Lower lobe of right lung (tissue), 2 donors: Measurements from ENCODE around the gene MMP23B. TPM values are rescaled to one million over a fixed set of nuclear protein-coding genes. Genes with fewer than 3 reads are reported as not detected.
"Not testable (repeated sequence)": the region's sequence is repeated elsewhere in the genome, so short reads cannot be mapped to it uniquely, and the experiment has no call there.

Source experiments
- ATAC-seq, 2 donors: fragments of 200-7000 bp; cut with Tn5 transposase; one replicate each; pipeline ENCODE4 v1.9.1; 2020 to 2022; ENCODE audit warnings: mild to moderate bottlenecking in 2 of 2, moderate library complexity in 2 of 2
- DNase-seq: peaks from one replicate; pipeline ENCODE4 v3.0.0-alpha.2; 2020
- H3K27ac ChIP-seq: fragments of 200-600 bp; one replicate; pipeline ENCODE4 v1.8.0; 2022
- H3K27me3 ChIP-seq: fragments of 200-600 bp; one replicate; pipeline ENCODE4 v1.8.0; 2022; ENCODE audit warnings: low read depth
- H3K36me3 ChIP-seq: fragments of 200-600 bp; one replicate; pipeline ENCODE4 v1.8.0; 2022; ENCODE audit warnings: mild to moderate bottlenecking
- H3K4me1 ChIP-seq: fragments of 200-600 bp; one replicate; pipeline ENCODE4 v1.8.0; 2022
- H3K4me3 ChIP-seq: fragments of 200-600 bp; one replicate; pipeline ENCODE4 v1.8.0; 2022; ENCODE audit warnings: mild to moderate bottlenecking
- H3K9me3 ChIP-seq: fragments of 200-600 bp; one replicate; pipeline ENCODE4 v1.8.0; 2022
- intact Hi-C: fragments of 100-400 bp; cut with DNase I; formaldehyde crosslinking; loops from one replicate; pipeline ENCODE4 v1.11.0; 2022
- total RNA-seq: library from RNA; stranded (reverse); fragmentation: NEBNext Ultra II Directional; extraction: Animal tissue kit (Norgen Biotek cat#: 25700); gene quantifications from one replicate; pipeline ENCODE4 v1.2.1, GENCODE V29; 2021
- TF ChIP-seq, protein P1 (sequence below): fragments of 200-600 bp; IDR thresholded peaks from one replicate; pipeline ENCODE4 v1.8.0; 2022; ENCODE audit warnings: antibody characterized with exemption, mild to moderate bottlenecking
- donor health status: DM: no; HTN: yes; CAD: no; lungs with severe emphysema.

Gene MMP23B
- total RNA-seq, 1 donor from 2014 or later = 27.2 TPM

DNA sequence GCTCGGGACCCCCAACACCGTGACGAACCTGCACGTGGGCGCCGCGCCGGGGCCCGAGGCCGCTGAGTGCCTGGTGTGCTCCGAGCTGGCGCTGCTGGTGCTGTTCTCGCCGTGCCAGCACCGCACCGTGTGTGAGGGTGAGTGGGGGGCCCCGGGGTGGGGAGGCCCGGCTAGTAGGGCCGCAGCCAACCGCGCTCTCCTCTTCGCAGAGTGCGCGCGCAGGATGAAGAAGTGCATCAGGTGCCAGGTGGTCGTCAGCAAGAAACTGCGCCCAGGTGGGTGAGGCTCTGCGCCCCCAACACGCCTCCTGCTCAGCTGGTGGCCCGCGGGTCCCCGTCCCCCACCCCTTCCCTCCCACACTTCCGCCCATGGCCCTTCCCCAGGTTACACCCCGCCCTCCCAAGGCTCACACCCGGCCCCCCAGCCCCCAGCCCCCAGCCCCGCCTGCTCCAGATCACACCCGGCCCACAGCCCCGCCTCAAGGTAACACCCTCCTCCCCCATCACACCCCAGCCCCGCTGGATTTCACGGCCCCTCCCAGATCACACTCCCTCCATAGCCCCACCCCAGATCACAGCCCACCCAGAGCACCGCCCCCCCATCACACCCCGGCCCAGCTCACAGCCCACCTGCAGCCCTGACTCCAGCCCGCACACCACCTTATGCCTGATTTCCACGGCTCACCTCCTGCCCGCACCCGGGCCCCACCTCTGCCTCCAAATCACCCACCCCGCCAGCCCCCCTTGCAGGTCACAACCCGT is 2.4 kb upstream of the MMP23B start:
- Histone ChIP-seq H3K4me1 (peaks cover 15% of the 10 kb centered on the region), H3K9me3 (no peaks in the 10 kb centered on the region), H3K36me3 (peaks cover 14% of the 10 kb centered on the region), H3K27me3 (peaks cover 21% of the 10 kb centered on the region), H3K4me3 (peak overlapping the region; percentile 41), H3K27ac (peak overlapping the region; percentile 18)
- intact Hi-C loops = no loop called here
- ATAC-seq = peak; percentile 18 to 37
- DNase-seq = peak; percentile 49
- TF ChIP-seq, protein P1, sequence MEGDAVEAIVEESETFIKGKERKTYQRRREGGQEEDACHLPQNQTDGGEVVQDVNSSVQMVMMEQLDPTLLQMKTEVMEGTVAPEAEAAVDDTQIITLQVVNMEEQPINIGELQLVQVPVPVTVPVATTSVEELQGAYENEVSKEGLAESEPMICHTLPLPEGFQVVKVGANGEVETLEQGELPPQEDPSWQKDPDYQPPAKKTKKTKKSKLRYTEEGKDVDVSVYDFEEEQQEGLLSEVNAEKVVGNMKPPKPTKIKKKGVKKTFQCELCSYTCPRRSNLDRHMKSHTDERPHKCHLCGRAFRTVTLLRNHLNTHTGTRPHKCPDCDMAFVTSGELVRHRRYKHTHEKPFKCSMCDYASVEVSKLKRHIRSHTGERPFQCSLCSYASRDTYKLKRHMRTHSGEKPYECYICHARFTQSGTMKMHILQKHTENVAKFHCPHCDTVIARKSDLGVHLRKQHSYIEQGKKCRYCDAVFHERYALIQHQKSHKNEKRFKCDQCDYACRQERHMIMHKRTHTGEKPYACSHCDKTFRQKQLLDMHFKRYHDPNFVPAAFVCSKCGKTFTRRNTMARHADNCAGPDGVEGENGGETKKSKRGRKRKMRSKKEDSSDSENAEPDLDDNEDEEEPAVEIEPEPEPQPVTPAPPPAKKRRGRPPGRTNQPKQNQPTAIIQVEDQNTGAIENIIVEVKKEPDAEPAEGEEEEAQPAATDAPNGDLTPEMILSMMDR = no peak

DNA sequence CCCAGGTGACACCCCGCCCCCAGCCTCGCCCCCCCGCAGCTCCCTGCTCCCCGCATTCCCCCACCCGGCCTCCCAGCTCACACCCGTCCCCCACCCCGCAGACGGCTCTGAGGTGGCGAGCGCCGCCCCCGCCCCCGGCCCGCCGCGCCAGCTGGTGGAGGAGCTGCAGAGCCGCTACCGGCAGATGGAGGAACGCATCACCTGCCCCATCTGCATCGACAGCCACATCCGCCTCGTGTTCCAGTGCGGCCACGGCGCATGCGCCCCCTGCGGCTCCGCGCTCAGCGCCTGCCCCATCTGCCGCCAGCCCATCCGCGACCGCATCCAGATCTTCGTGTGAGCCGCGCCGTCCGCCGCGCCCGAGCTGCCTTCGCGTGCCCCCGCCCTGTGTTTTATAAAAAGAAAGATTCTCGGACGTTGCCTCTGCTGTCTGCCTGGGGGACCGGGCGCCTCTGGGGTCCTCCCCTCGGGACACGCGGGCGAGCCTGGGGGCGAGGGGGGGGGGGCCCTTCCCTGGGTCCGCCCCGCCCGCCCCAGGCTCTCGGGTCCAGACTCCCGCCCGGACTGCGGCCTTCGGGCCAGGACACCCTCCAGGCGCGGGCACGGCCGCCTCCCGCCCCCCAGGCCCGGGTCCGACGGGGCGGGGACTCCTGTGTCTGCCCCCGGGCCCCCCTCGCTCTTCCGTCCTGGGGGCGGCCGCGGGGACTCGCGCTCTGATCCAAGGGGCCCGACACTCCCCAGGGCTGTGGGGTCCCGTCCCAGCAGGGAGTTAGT is 1.6 kb upstream of the MMP23B start:
- peaks cover 15% of the 10 kb centered on the region for H3K4me1 ChIP-seq
- peak overlapping the region; percentile 84 for H3K27ac ChIP-seq
- intact Hi-C loops = no loop called here
- peak overlapping the region; percentile 42 for H3K4me3 ChIP-seq
- H3K27me3 ChIP-seq = peaks cover 21% of the 10 kb centered on the region
- TF ChIP-seq, protein P1 = no peak
- no peaks in the 10 kb centered on the region for H3K9me3 ChIP-seq
- peak; percentile 40 to 57 for ATAC-seq
- peak; percentile 79 for DNase-seq
- peaks cover 14% of the 10 kb centered on the region for H3K36me3 ChIP-seq

DNA sequence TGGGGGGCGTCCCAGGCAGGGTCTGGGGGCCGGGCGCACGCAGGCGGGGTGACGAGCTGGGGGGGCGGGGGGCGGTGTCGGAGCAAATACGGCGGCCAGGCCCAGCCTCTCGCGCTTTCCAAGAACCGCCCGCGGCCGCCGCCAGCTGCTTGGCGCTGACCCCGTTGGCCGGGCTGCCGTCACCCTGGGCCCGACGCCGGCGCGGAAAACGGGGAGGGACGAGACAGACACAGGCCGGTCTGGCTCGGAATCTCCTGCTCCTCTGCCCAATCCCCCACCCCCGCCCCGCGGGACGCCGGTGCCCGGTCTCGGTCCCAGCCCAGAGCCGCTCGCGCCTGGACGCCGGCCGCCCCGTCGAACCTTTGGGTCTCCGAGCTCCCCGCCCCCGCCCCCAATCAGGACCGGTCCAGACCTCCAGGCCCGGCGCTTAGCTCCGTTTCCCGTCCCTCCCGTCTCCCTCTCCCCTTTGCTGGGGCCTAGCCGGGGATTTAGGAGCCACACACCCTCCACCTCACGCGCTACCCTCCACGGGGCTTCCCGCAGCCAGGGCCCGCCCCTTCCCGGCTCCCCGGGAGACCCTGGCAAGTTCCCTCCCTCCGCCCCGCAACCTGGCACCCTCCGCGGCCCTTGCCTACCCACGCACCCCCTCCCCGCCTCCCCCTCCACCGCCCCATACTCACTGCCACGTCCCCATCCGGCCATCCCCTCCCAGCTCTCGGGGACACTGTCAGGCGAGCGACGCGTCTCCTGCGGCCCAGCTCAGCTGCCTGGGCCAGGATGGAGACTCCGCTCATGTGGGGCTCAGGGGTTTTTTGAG is 800 bp upstream of the MMP23B start:
- H3K27me3 ChIP-seq = peaks cover 21% of the 10 kb centered on the region
- TF ChIP-seq, protein P1 = no peak
- DNase-seq (peak; percentile 57), ATAC-seq (peak; percentile 20 to 28)
- no peaks in the 10 kb centered on the region for H3K9me3 ChIP-seq
- H3K4me3 ChIP-seq = peak overlapping the region; percentile 42
- H3K4me1 ChIP-seq = peaks cover 15% of the 10 kb centered on the region
- intact Hi-C loops = no loop called here
- H3K27ac ChIP-seq = peak overlapping the region; percentile 84
- peaks cover 14% of the 10 kb centered on the region for H3K36me3 ChIP-seq

DNA sequence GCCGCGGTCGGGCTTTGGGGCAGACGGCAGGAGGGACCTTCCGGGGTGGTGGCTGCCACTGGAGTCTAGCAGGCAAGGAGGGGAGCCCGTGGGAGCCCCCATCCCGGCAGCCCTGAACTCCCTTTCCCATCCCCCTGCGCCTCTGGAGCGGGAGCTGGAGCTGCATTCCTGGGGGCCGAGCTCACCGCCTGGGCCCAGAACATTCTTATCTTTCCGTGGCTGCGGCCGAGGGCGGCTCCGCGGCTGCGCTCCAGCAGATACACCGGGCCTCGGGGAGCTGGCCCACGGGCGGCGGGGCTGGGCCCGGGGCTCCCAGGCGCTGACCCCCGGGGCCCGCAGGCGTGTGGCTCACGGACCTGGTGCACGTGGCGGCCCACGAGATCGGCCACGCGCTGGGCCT is 1.4 kb downstream of the MMP23B start:
- H3K4me3 ChIP-seq, H3K9me3 ChIP-seq, DNase-seq, intact Hi-C loops, H3K27ac ChIP-seq: not testable (repeated sequence)
- peaks cover 21% of the 10 kb centered on the region for H3K27me3 ChIP-seq
- peaks cover 16% of the 10 kb centered on the region for H3K36me3 ChIP-seq
- peak in 1 of 2 donors; percentile 55 for ATAC-seq
- peaks cover 15% of the 10 kb centered on the region for H3K4me1 ChIP-seq

DNA sequence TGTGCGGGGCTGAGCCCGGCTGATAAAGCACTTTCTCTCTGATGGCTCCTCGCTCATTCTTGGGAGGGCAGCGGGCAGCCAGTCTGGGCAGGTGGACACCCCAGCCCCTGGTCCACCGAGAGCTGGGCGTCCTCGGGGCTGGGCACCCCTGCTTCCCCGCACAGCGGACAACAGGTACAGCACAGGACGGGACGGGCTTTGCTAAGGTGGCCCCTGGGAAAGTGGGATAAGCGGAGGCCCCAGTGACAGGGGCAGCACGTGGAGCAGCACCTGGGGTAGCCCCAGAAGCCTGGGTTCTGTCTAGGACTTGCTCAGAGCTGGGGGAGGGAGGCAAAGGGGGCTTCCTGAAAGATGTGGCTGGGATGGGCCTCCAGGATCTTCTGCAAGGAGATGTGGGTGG is 2.6 kb downstream of the MMP23B start:
- ATAC-seq, intact Hi-C loops, H3K27ac ChIP-seq, H3K4me3 ChIP-seq, H3K9me3 ChIP-seq: not testable (repeated sequence)
- H3K27me3 ChIP-seq = peaks cover 21% of the 10 kb centered on the region
- H3K36me3 ChIP-seq = peaks cover 16% of the 10 kb centered on the region
- peak; percentile 35 for DNase-seq
- H3K4me1 ChIP-seq = peaks cover 15% of the 10 kb centered on the region

DNA sequence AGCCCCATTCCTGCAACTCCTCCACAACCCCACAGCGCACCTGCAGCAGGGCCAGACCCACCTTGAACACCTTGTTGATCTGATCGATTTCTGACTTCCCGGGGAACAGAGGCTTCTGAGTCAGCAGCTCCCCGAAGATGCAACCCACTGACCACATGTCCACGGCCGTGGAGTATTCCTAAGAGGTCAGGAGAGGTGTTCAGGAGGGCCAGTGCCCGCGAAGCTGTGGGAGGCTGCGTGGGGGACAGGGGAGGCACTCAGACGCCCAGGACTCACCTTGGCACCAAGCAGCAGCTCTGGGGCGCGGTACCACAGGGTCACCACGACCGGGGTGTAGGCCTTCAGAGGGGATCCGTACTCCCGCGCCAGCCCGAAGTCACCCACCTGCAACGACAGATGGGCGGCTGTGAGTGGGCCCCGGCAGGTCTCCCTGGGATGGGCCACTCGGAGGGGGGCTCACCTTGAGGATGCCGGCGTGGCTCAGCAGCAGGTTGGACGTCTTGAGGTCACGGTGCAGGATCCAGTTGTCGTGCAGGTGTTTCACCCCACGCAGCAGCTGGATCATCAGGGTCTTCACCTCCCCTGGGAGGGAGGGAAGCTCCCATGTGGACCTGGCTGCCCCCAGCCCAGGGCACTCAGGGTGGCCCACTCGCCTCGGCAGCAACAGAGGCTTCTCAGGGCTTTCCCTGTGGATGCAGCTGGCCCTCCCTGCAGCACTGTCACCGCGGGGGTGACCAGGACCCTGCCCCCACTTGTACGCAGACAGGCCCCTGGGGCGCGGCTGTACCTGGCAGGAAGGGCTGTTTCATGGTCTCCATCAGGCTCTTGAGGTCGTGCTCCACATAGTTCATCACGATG is 4.9 kb downstream of the MMP23B start:
- ATAC-seq, H3K27me3 ChIP-seq, H3K9me3 ChIP-seq, H3K27ac ChIP-seq, H3K4me3 ChIP-seq, intact Hi-C loops, H3K4me1 ChIP-seq: not testable (repeated sequence)
- H3K36me3 ChIP-seq = peaks cover 19% of the 10 kb centered on the region
- peak; percentile 40 for DNase-seq

DNA sequence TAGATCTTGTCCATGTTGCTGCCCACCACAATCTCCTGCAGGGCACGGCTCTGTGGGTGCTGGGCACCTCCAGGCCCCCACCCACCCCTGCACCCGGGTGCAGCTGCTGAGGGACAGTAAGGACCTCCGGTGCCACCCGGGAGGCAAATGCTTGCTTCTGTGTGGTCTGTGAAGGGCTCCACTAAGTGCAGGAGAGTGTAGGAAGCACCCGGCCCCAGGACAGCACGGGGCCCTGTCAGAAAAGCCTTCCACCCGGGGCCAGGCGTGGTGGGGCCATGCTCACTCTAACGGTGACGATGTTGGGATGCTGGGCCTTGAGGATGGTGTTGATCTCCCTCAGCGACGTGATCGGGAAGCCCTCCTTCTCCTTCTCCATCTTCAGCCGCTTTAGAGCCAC is 5.5 kb downstream of the MMP23B start:
- H3K4me3 ChIP-seq, ATAC-seq, H3K27me3 ChIP-seq, intact Hi-C loops, H3K27ac ChIP-seq, H3K4me1 ChIP-seq, H3K9me3 ChIP-seq: not testable (repeated sequence)
- peak; percentile 22 for DNase-seq
- H3K36me3 ChIP-seq = peaks cover 19% of the 10 kb centered on the region

DNA sequence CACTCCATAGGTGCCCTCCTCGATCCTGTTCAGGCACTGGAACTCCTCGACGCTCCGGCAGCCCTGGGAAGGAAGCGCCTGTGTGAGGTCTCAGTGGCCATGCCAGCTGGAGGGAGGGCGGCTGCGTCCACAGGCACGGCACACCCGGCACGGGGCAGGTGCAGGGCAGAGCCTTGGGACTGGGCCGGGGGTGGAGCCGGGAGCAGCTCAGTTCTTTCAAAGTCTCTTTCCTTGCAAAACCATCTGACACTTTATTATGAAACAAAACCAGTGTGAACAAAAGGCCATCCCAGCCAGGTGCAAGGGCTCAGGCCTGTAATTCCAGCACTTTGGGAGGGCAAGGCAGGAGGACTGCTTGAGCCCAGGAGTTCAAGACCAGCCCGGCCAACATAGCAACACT is 6.6 kb downstream of the MMP23B start:
- peak; percentile 33 for DNase-seq
- ATAC-seq, H3K27ac ChIP-seq, H3K9me3 ChIP-seq, H3K27me3 ChIP-seq, H3K4me3 ChIP-seq, intact Hi-C loops, H3K4me1 ChIP-seq: not testable (repeated sequence)
- peaks cover 19% of the 10 kb centered on the region for H3K36me3 ChIP-seq

DNA sequence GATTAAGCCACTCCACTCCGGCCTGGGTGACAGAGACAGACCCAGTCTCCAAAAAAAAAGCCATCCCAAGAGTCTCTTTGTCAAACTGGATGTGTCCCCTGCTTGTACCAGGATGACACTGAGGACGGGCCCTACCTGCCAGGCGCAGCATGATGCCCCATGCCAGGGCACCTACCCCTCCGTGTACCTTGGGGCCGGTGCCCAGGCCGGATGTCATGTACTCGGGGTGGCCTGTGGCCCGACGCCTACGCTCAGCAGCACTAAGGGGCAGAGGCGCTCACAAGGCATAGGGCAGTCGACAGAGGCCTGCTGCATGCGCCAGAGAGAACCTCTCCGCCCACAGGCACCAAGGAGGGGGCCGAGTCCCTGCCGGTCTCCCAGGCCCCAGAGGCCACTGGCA is 7.4 kb downstream of the MMP23B start:
- H3K4me3 ChIP-seq = not testable (repeated sequence)
- H3K36me3 ChIP-seq = peaks cover 19% of the 10 kb centered on the region

More for the DNA sequence above, 7.4 kb downstream of the MMP23B start:
- ATAC-seq, H3K9me3 ChIP-seq, H3K27ac ChIP-seq, intact Hi-C loops, H3K4me1 ChIP-seq, H3K27me3 ChIP-seq: not testable (repeated sequence)
- DNase-seq = peak; percentile 5
